HG03558 (cell line): Measurements from ENCODE around the gene HAPSTR1.

ENCODE experiments used
- ATAC-seq: cut with Tn5 transposase; IDR thresholded peaks from one replicate; pipeline ENCODE4 v1.9.1; 2021; ENCODE audit warnings: moderate number of reproducible peaks; ENCODE audit not compliant: unreplicated experiment; ENCODE audit errors: extremely low read depth

Gene HAPSTR1

GRCh38 chr16:9095171-9095570 lies 3.7 kb downstream of the HAPSTR1 start:
- ATAC-seq, result no peak

GRCh38 chr16:9095656-9096397 lies 4.4 kb downstream of the HAPSTR1 start:
- ATAC-seq, result no peak

GRCh38 chr16:9096416-9096952 lies 5.0 kb downstream of the HAPSTR1 start:
- no peak for ATAC-seq

- no peak for ATAC-seq
Observed at GRCh38 chr16:9097266-9098219, 6.1 kb downstream of the HAPSTR1 start.

GRCh38 chr16:9098377-9099090 lies 7.1 kb downstream of the HAPSTR1 start:
- ATAC-seq, result no peak

GRCh38 chr16:9099131-9099625 lies 7.7 kb downstream of the HAPSTR1 start:
- ATAC-seq, result no peak

GRCh38 chr16:9102379-9102778 lies 10.9 kb downstream of the HAPSTR1 start:
- no peak for ATAC-seq

GRCh38 chr16:9102943-9103342 lies 11.5 kb downstream of the HAPSTR1 start:
- no peak for ATAC-seq

GRCh38 chr16:9103546-9103945 lies 12.1 kb downstream of the HAPSTR1 start:
- no peak for ATAC-seq

GRCh38 chr16:9105189-9105588 lies 13.7 kb downstream of the HAPSTR1 start:
- ATAC-seq, result no peak

GRCh38 chr16:9107025-9107970 lies 15.9 kb downstream of the HAPSTR1 start:
- no peak for ATAC-seq

GRCh38 chr16:9109255-9109654 lies 17.8 kb downstream of the HAPSTR1 start:
- ATAC-seq, result no peak

- ATAC-seq, result no peak
Observed at GRCh38 chr16:9112166-9112843, 20.9 kb downstream of the HAPSTR1 start.

- ATAC-seq, result no peak
Observed at GRCh38 chr16:9112844-9113186, 21.4 kb downstream of the HAPSTR1 start.

GRCh38 chr16:9113707-9114106 lies 22.3 kb downstream of the HAPSTR1 start:
- ATAC-seq, result no peak

- no peak for ATAC-seq
Observed at GRCh38 chr16:9114112-9114511, 22.7 kb downstream of the HAPSTR1 start.

GRCh38 chr16:9114842-9115241 lies 23.4 kb downstream of the HAPSTR1 start:
- no peak for ATAC-seq

- no peak for ATAC-seq
Observed at GRCh38 chr16:9115277-9115676, 23.8 kb downstream of the HAPSTR1 start.

- ATAC-seq, result no peak
Observed at GRCh38 chr16:9116141-9116540, 24.7 kb downstream of the HAPSTR1 start.
